ENCODE data around the gene MLXIP.

GRCh38 chr12:122171399-122171798, 92.8 kb downstream of the MLXIP start:
- TF ChIP-seq CTCF (conservative IDR thresholded peaks at IDR 0.05; ENCODE audit: low read depth in 2 of 2) (no peak), EZH2phosphoT487 (IDR thresholded peaks at IDR 0.05; ENCODE audit: unreplicated experiment) (no peak), POLR2AphosphoS5 (IDR thresholded peaks at IDR 0.05; ENCODE audit: low read depth) (no peak), EZH2 (IDR thresholded peaks at IDR 0.05; ENCODE audit: low read depth, unreplicated experiment) (no peak), NANOG (IDR thresholded peaks at IDR 0.05; ENCODE audit: borderline replicate concordance) (no peak), ZNF114 (CRISPR knock-in tag; IDR thresholded peaks at IDR 0.05) (no peak), CREB1 (CRISPR knock-in tag; IDR thresholded peaks at IDR 0.05; ENCODE audit: low read depth) (no peak), ZNF331 (CRISPR knock-in tag; IDR thresholded peaks at IDR 0.05; ENCODE audit: low read depth) (no peak), JUNB (IDR thresholded peaks at IDR 0.05; ENCODE audit: unreplicated experiment) (no peak), STAT1 (IDR thresholded peaks at IDR 0.05; ENCODE audit: unreplicated experiment) (no peak)
- TF ChIP-seq, protein P1, sequence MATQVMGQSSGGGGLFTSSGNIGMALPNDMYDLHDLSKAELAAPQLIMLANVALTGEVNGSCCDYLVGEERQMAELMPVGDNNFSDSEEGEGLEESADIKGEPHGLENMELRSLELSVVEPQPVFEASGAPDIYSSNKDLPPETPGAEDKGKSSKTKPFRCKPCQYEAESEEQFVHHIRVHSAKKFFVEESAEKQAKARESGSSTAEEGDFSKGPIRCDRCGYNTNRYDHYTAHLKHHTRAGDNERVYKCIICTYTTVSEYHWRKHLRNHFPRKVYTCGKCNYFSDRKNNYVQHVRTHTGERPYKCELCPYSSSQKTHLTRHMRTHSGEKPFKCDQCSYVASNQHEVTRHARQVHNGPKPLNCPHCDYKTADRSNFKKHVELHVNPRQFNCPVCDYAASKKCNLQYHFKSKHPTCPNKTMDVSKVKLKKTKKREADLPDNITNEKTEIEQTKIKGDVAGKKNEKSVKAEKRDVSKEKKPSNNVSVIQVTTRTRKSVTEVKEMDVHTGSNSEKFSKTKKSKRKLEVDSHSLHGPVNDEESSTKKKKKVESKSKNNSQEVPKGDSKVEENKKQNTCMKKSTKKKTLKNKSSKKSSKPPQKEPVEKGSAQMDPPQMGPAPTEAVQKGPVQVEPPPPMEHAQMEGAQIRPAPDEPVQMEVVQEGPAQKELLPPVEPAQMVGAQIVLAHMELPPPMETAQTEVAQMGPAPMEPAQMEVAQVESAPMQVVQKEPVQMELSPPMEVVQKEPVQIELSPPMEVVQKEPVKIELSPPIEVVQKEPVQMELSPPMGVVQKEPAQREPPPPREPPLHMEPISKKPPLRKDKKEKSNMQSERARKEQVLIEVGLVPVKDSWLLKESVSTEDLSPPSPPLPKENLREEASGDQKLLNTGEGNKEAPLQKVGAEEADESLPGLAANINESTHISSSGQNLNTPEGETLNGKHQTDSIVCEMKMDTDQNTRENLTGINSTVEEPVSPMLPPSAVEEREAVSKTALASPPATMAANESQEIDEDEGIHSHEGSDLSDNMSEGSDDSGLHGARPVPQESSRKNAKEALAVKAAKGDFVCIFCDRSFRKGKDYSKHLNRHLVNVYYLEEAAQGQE (IDR thresholded peaks at IDR 0.05; ENCODE audit: unreplicated experiment): no peak
- TF ChIP-seq, protein P2, sequence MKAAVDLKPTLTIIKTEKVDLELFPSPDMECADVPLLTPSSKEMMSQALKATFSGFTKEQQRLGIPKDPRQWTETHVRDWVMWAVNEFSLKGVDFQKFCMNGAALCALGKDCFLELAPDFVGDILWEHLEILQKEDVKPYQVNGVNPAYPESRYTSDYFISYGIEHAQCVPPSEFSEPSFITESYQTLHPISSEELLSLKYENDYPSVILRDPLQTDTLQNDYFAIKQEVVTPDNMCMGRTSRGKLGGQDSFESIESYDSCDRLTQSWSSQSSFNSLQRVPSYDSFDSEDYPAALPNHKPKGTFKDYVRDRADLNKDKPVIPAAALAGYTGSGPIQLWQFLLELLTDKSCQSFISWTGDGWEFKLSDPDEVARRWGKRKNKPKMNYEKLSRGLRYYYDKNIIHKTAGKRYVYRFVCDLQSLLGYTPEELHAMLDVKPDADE (IDR thresholded peaks at IDR 0.05): no peak
